ENCODE data around the gene SDHA.
"Not testable (repeated sequence)": the region's sequence is repeated elsewhere in the genome, so short reads cannot be mapped to it uniquely, and the experiment has no call there.

Gene SDHA

GRCh38 chr5:291345-291744, 73.2 kb downstream of the SDHA start:
- H3K27me3 Mint-ChIP-seq; intact Hi-C loops (cut with micrococcal nuclease); H3K4me3 Mint-ChIP-seq; H3K4me1 Mint-ChIP-seq (ENCODE audit: low read depth); H3K9me3 Mint-ChIP-seq; H3K27ac Mint-ChIP-seq: not testable (repeated sequence)
- peaks cover 65% of the 10 kb centered on the region for H3K36me3 Mint-ChIP-seq (ENCODE audit: low read depth)

DNA sequence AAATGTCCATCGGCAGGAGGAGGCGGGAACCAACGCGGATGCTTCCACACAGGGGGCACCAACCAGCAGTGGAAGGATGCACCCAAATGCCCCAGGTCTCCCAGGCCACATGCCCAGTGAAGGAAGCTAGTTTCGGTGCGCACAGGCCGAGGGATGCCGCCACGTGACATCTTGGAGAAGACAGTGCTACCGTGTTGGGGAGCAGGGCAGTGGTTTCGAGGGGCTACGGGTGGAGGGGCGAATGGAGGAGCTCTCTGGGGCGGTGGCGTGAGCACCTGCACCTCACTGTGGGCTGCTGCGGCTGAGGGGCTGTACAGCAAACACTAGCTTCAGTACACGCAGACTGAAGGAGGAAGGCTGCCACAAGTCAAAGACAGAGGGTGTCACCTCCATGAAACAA, 76.7 kb downstream of the SDHA start:
- H3K4me3 Mint-ChIP-seq; H3K27ac Mint-ChIP-seq; intact Hi-C loops (cut with micrococcal nuclease): not testable (repeated sequence)

GRCh38 chr5:296207-296606, 78.1 kb downstream of the SDHA start:
- H3K4me1 Mint-ChIP-seq (ENCODE audit: low read depth): peaks cover 15% of the 10 kb centered on the region
- peaks cover 51% of the 10 kb centered on the region for H3K36me3 Mint-ChIP-seq (ENCODE audit: low read depth)
- H3K4me3 Mint-ChIP-seq; H3K9me3 Mint-ChIP-seq; H3K27me3 Mint-ChIP-seq; H3K27ac Mint-ChIP-seq; intact Hi-C loops (cut with micrococcal nuclease): not testable (repeated sequence)

More for the DNA sequence above, 76.7 kb downstream of the SDHA start:
- not testable (repeated sequence) for H3K27me3 Mint-ChIP-seq, H3K9me3 Mint-ChIP-seq
- Mint-ChIP-seq H3K36me3 (ENCODE audit: low read depth) (peaks cover 58% of the 10 kb centered on the region), H3K4me1 (ENCODE audit: low read depth) (peaks cover 15% of the 10 kb centered on the region)

DNA sequence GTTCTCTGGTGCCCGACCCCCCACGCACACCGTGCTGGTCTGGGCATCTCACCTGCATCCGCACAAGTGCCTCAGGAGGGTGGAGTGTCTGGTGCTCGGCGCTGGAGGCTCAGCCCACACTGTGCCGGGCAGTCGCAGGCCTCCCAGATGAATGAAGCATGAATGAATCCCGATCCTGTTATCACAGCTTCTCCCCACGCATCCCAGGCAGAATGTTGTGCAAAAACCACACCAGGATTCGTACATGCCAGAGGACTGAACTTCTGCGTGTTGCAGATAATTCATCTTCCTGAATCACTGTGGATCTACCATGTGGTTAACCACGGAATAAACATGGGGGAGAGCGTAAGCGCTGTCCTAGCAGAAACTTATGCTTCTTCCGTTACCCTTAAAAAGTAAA, 78.8 kb downstream of the SDHA start:
- Mint-ChIP-seq H3K36me3 (ENCODE audit: low read depth) (peaks cover 47% of the 10 kb centered on the region), H3K4me1 (ENCODE audit: low read depth) (peaks cover 15% of the 10 kb centered on the region)
- H3K27ac Mint-ChIP-seq; H3K27me3 Mint-ChIP-seq; H3K4me3 Mint-ChIP-seq; intact Hi-C loops (cut with micrococcal nuclease); H3K9me3 Mint-ChIP-seq: not testable (repeated sequence)

DNA sequence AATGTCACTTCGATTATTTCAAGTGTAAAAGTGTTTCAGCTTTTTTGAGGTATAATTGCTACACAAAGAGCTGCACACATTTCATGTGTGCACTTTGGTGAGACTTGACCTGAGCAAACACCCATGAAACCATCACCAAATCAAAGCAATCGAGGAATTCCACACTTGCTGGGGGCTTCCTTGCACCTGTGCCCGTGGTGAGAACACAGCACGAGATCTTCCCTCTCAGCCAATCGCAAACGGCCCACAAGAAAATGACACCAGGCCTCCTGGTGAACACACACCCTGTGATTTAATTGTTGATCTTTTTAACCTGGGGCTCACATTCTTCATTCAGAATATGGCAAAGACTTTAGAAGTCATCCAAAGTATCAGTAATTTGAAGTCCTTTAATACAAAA, 79.3 kb downstream of the SDHA start:
- H3K9me3 Mint-ChIP-seq; intact Hi-C loops (cut with micrococcal nuclease); H3K27ac Mint-ChIP-seq; H3K4me3 Mint-ChIP-seq; H3K27me3 Mint-ChIP-seq: not testable (repeated sequence)
- Mint-ChIP-seq H3K4me1 (ENCODE audit: low read depth) (peaks cover 15% of the 10 kb centered on the region), H3K36me3 (ENCODE audit: low read depth) (peaks cover 44% of the 10 kb centered on the region)

DNA sequence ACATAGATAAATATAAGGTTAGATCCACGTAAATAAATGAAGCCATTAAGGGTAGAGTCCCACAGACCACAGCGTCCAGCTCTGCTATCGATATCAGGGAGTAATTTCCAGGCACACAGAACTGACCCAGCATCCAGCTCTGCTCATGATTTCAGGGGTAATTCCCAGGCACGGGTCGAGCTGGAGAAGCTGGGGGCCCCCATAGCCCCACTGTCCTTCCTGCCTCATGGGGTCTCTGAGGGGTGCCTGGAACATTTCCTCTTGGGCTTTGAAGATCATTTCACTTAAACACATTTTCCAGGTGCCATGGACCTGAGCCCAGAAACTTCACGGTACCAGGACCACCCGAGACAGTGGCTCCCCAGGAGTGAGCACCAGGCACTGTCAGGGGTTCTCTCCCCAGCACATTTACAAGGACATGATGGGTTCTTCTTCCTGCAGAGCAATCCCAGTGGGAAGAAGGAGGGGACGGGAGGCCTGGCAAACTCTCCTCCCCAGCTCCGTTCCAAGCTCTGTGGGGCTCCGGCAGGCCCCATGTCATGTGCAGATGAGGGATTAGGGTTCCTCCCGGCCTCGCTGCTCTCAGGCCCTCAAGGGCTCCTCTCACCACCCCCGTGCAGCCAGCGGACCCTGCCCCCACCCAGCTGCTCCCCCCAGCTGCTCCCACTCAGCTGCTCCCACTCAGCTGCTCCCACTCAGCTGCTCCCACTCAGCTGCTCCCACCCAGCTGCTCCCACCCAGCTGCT, 80.0 kb downstream of the SDHA start:
- H3K9me3 Mint-ChIP-seq; H3K4me3 Mint-ChIP-seq; H3K27ac Mint-ChIP-seq; H3K27me3 Mint-ChIP-seq; intact Hi-C loops (cut with micrococcal nuclease): not testable (repeated sequence)
- Mint-ChIP-seq H3K4me1 (ENCODE audit: low read depth) (peaks cover 15% of the 10 kb centered on the region), H3K36me3 (ENCODE audit: low read depth) (peaks cover 42% of the 10 kb centered on the region)

- H3K36me3 Mint-ChIP-seq (ENCODE audit: low read depth): peaks cover 46% of the 10 kb centered on the region
- peaks cover 15% of the 10 kb centered on the region for H3K4me1 Mint-ChIP-seq (ENCODE audit: low read depth)
- H3K9me3 Mint-ChIP-seq: no peaks in the 10 kb centered on the region
- no peak overlapping the region for H3K27ac Mint-ChIP-seq
- intact Hi-C loops (cut with micrococcal nuclease): no loop called here
- no peak overlapping the region for H3K4me3 Mint-ChIP-seq
- no peaks in the 10 kb centered on the region for H3K27me3 Mint-ChIP-seq
These were observed 80.6 kb downstream of the SDHA start for GRCh38 chr5:298737-299125.

- H3K27me3 Mint-ChIP-seq; H3K27ac Mint-ChIP-seq; H3K9me3 Mint-ChIP-seq; H3K4me3 Mint-ChIP-seq; intact Hi-C loops (cut with micrococcal nuclease): not testable (repeated sequence)
- peaks cover 47% of the 10 kb centered on the region for H3K36me3 Mint-ChIP-seq (ENCODE audit: low read depth)
- H3K4me1 Mint-ChIP-seq (ENCODE audit: low read depth): peaks cover 15% of the 10 kb centered on the region
These were observed 81.8 kb downstream of the SDHA start for GRCh38 chr5:299921-300320.

DNA sequence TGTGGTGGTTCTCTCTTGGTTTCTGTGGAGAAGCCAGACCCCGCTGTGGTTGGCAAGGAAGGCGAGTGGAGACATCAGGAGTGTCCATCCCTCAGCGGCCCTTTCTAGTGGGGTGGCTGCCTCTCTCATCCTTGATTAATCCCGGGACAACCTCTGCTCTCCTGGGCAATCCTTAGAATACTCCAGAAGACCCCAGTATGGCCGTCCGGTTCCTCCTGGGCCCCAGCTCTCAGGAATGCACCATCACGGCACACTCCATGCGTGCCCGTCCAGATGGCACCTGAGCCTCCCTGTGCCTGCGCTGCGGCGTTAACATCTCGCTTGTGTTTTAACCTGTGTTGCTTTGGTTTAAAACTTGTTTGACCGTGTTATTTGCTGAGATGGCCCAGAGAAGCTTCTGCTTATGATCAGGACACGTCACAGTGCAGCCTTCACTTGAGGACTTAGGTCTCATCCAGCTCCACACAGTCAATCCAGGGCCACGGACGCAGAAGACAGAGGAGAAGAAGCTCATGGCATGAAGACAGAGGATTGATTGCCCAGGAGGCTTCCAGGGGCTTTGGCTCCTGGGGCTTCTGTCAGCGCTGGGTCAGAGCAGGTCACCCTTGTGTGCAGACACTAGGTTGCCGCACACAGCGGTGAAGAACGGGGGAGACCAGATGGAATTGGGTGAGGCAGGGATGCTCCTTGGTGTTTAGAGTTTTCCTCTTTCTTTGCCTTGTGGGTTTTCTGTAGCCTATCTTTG, 82.7 kb downstream of the SDHA start:
- peaks cover 11% of the 10 kb centered on the region for H3K4me1 Mint-ChIP-seq (ENCODE audit: low read depth)
- H3K4me3 Mint-ChIP-seq; H3K27me3 Mint-ChIP-seq; H3K27ac Mint-ChIP-seq; intact Hi-C loops (cut with micrococcal nuclease); H3K9me3 Mint-ChIP-seq: not testable (repeated sequence)
- H3K36me3 Mint-ChIP-seq (ENCODE audit: low read depth): peaks cover 54% of the 10 kb centered on the region

- H3K27ac Mint-ChIP-seq; H3K4me3 Mint-ChIP-seq; intact Hi-C loops (cut with micrococcal nuclease); H3K4me1 Mint-ChIP-seq (ENCODE audit: low read depth); H3K9me3 Mint-ChIP-seq; H3K27me3 Mint-ChIP-seq: not testable (repeated sequence)
- H3K36me3 Mint-ChIP-seq (ENCODE audit: low read depth): peaks cover 60% of the 10 kb centered on the region
These were observed 84.3 kb downstream of the SDHA start for GRCh38 chr5:302416-302815.

GRCh38 chr5:302966-303365, 84.8 kb downstream of the SDHA start:
- no peak overlapping the region for H3K27ac Mint-ChIP-seq
- intact Hi-C loops (cut with micrococcal nuclease): no loop called here

GRCh38 chr5:303741-304140, 85.6 kb downstream of the SDHA start:
- intact Hi-C loops (cut with micrococcal nuclease); H3K4me3 Mint-ChIP-seq; H3K9me3 Mint-ChIP-seq; H3K27me3 Mint-ChIP-seq; H3K4me1 Mint-ChIP-seq (ENCODE audit: low read depth); H3K27ac Mint-ChIP-seq: not testable (repeated sequence)
- H3K36me3 Mint-ChIP-seq (ENCODE audit: low read depth): peaks cover 73% of the 10 kb centered on the region

More at GRCh38 chr5:302966-303365, 84.8 kb downstream of the SDHA start:
- H3K9me3 Mint-ChIP-seq: no peaks in the 10 kb centered on the region
- no peaks in the 10 kb centered on the region for H3K4me1 Mint-ChIP-seq (ENCODE audit: low read depth)
- H3K36me3 Mint-ChIP-seq (ENCODE audit: low read depth): peaks cover 65% of the 10 kb centered on the region
- no peaks in the 10 kb centered on the region for H3K27me3 Mint-ChIP-seq
- no peak overlapping the region for H3K4me3 Mint-ChIP-seq

DNA sequence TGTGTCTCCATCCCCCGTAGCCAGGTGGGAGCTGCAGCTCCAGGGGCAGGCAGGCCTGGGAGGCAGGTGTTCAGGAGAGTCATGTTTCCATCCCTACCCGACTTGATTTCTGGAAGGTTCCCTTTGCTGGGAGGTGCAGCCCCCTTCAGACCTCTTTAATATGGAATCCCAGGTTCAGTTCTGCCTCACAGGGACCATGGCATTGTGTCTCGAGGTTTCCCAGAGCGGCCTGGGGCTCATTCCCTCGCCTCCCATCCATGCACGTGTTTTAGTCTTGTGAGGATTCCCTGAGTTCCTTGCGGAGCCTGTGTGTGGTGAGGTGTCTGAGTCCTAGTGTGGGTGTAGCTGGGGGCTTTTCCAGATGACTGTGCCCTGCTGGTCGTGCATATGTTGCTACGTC, 86.9 kb downstream of the SDHA start:
- Mint-ChIP-seq H3K36me3 (ENCODE audit: low read depth) (peaks cover 80% of the 10 kb centered on the region), H3K4me1 (ENCODE audit: low read depth) (no peaks in the 10 kb centered on the region), H3K27me3 (no peaks in the 10 kb centered on the region), H3K9me3 (no peaks in the 10 kb centered on the region), H3K27ac (no peak overlapping the region), H3K4me3 (no peak overlapping the region)
- intact Hi-C loops (cut with micrococcal nuclease): no loop called here

- Mint-ChIP-seq H3K36me3 (ENCODE audit: low read depth) (peaks cover 84% of the 10 kb centered on the region), H3K27ac (no peak overlapping the region), H3K4me3 (no peak overlapping the region), H3K4me1 (ENCODE audit: low read depth) (no peaks in the 10 kb centered on the region), H3K9me3 (no peaks in the 10 kb centered on the region), H3K27me3 (no peaks in the 10 kb centered on the region)
- intact Hi-C loops (cut with micrococcal nuclease): no loop called here
These were observed 87.3 kb downstream of the SDHA start for GRCh38 chr5:305459-305858.

Data from dendritic cell treated with granulocyte-macrophage colony-stimulating factor and Interleukin-4, amounts not matched to agents 40 ng/mL and 50 ng/mL, for 4 days (primary cell).